HG02759 (cell line): ENCODE results near the gene POC1B.

Experiments used
- ATAC-seq: cut with Tn5 transposase; IDR thresholded peaks from one replicate; pipeline ENCODE4 v1.9.1; 2021; ENCODE audit warnings: mild to moderate bottlenecking, moderate library complexity; ENCODE audit not compliant: unreplicated experiment

Gene POC1B

DNA sequence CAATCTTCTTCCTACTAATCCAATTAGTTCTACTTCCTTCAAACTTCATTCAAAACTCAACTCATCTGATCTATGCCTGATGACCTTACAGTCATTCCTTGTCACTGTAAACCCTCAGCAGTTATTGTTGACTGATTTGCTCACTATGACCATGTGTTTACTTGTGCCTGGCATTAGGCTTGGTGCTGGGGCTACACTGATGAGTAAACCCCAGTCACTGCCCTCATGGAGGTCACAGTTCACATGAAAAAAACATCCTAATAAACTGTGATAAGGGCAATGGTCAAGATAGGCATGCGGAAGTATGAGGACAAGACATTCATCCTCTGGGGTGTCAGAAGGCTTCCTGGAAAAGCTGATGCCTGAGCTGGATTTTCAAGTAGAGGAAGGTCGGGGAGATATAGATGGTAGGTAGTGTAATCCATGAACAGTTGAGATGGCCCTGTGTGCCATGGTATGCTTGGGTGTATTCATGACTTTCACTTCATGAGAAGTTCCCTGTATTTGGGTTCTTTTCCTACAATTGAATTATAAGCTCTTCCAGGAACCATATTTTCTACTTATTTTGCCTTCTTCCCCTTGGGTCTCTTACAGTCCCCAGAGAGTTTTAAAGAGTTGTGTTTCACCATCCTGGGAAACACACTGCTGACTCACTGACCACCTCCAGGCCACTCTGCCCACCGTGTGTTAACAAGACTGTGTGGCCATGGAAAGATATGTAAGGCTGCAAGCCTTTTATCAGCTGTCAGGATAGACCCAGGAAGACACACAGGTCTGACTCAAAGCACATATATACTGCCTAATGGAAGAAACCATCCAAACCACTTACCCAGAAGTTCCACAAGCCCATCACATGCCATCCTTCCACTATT lies 134.8 kb downstream of the POC1B start:
- no peak for ATAC-seq

GRCh38 chr12:89389755-89390661 lies 135.8 kb downstream of the POC1B start:
- peak; percentile 81 for ATAC-seq

- no peak for ATAC-seq
These were observed 139.7 kb downstream of the POC1B start for GRCh38 chr12:89386138-89386537.

- no peak for ATAC-seq
These were observed 141.0 kb downstream of the POC1B start for GRCh38 chr12:89384807-89385206.

DNA sequence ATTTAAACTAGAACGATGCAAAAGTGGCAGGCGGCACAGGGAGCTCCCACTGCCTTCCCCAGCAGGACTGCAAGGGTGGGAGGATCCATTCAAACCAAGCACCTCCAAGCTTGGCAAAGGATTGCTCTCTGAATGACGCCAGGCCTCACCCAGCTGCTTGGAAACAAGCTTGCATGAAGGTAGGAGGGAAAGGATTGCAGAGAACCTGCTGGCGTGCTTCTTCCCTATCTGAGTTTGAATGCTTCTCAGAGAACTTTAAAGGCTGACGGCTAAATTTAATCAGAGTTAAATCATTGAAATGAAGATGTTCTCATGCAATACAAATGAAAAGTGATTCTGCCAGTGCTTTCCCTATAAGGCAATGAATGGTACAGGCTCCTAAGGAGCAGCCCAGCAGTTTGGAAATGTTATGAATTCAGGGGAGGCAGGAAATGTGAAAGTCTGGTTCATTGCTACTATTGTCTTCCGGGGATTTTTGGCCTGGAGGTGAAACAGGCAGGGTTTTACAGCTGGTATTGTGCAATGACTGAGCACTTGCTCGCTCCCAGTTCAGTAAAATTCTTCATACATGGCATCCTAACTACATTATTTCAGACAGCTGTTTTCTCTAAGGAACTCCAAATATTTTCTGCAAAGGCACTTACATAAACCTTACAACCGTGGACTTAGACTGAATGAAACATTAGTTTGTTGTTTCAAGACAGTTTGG lies 141.6 kb downstream of the POC1B start:
- no peak for ATAC-seq

DNA sequence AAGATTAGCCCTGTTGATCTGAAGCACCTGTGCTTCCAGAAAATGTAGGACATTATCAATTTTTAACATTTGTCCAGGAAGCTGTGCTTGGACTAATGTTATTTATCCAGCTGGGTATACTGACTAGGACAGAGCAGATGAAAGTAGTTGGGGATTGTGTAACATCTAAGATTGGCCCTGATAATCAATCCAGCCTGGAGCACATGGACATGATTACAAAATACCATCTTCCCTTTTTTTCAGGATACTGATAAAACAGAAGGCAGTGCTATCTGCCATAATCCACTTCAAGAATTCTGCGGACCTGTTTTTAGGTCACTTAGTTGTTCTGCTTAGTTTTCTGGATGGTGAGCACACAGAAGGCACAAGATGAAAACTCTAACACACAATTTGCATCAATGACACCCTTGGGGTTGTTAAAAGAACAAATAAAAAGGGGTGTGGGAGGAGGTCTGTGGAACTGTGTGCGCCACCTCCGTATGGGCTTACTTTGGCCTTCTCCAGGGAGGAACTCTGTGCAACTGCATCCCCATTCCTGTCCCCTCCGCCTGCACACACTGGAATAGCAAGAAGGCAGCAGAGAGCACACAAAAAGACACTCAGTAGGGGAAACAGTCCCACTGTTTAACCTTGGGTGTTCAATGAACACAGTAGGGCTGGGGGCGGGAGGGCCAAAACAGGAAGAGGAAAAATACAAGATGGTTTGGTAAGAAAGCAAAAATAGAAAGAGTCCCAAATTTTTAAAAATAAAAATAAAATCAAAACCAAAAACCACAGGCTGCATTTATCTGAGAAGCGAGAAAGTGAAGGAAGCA lies 142.4 kb downstream of the POC1B start:
- no peak for ATAC-seq

- ATAC-seq: no peak
These were observed 143.5 kb downstream of the POC1B start for GRCh38 chr12:89382328-89382727.

GRCh38 chr12:89379839-89380467 lies 145.9 kb downstream of the POC1B start:
- no peak for ATAC-seq

DNA sequence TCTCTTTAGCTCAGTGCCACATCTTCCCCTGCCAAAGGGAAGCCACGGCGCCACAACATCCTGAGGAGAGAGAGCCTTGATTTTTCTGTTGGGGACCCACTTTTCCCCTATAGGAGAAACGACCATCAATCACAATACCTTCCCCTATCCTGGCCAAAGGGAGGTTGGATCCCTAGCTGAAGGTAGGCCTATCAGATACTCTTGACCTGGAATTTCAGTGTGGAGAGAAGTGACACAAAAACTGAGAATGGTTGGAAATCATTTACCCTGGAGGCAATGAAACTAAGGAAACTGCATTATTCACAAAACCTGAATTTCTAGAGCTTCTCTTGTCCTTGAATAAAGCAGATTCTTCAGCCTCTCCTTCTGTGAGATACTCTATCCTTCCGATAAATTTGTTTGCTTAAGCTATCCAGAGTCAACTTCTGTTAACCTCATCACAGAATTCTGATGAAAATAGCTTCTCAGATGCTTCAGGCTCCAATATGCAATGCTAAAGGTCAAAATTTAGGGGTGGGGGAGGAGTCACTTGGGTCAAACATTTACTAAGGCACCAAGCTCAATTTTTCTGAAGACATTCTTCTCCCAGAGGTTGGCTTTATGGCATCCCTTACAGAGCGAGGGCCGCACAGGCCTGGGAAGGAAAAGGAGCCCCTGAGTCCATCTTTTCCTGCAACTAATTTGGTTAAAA lies 146.6 kb downstream of the POC1B start:
- no peak for ATAC-seq

DNA sequence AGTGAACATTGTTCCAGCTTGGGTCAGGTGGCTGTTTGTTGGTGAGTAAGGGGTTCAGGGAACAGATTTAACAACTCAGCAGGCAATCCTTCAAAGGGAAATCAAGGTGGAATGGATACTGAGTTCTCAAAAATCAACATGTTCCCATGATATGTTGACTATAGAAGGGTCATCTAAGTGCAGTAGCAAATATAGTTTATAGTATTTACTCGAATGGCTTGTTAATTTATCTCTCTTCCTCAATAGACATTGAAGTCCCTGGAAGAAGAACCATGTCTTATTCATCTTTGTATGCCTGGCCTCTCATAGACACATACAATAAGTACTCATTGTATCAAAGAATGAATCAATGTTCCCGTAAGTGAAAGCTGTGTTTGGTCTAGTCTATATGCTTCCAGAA lies 149.0 kb downstream of the POC1B start:
- ATAC-seq: no peak

DNA sequence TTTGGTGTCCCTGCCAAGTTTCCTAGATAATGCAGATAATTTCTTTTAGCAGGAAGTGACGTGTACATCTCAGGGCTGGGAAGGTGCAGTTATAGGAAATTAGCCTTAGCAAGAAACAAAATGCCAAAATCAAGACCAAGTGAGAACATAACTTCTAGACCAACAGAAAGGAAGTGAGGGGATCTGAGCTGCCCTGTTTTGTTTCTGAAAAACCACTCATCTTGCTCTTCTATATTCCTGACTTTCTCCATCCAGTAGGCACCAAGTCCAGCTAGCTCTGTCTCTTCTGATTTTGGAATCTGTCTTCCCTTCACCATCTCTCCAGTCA lies 149.7 kb downstream of the POC1B start:
- no peak for ATAC-seq

GRCh38 chr12:89373763-89374572 lies 151.9 kb downstream of the POC1B start:
- no peak for ATAC-seq

- no peak for ATAC-seq
These were observed 153.1 kb downstream of the POC1B start for GRCh38 chr12:89372584-89373370.

DNA sequence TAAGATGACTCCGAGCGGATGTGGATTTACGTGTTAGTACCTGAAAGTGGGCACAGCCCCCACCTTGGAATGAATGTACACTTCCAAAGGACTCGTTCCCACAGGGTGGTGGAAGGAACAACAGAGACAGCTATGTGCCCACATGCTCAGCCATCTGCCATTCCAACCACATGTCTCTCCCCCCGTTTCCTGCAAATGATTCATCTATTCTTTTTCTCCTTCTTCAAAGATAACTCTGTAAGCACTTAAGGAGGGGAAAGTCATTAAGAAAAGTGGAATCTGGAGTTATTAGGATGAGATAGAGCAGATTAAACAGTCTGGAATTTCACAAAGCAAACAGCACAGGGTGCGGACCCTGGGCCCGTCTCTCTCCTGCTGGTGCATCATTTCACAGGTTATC lies 155.0 kb downstream of the POC1B start:
- ATAC-seq: no peak

GRCh38 chr12:89370421-89370831 lies 155.4 kb downstream of the POC1B start:
- ATAC-seq: no peak
